Activated T-cell treated with anti-CD3 and anti-CD28 coated beads for 4 hours (primary cell): ENCODE results near the gene HOXD11.

Experiments used
- DNase-seq: peaks from one replicate; pipeline ENCODE4 v3.0.0-alpha.2; 2020

Gene HOXD11

GRCh38 chr2:176106581-176107539 is at the start of gene HOXD11:
Gene HOXD11, plus strand, starts transcription at chr2:176107280. Its CDS starts 76 bp downstream, at chr2:176107356.
- DNase-seq: no peak

DNA sequence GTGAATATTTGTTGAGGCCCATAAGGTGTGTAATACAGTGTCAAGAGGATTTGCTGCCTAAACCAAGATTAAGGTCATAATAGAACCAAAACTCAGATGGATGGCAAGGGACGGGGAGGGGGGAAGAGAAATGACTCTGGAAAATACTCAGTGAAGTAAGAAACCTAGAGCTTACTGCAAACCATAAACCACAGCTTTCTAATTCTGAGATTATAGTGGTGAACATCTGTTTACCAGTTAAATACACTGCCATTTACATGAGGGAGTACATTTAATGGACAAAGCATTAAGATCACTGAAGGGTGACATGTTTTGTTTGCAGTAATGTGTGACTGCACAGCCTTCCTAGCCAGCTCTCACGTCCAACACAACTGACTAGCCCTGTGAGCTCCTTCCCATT is 43.1 kb upstream of the HOXD11 start:
- DNase-seq: no peak

- DNase-seq: no peak
Observed at GRCh38 chr2:176066645-176067588, 40.2 kb upstream of the HOXD11 start.

DNA sequence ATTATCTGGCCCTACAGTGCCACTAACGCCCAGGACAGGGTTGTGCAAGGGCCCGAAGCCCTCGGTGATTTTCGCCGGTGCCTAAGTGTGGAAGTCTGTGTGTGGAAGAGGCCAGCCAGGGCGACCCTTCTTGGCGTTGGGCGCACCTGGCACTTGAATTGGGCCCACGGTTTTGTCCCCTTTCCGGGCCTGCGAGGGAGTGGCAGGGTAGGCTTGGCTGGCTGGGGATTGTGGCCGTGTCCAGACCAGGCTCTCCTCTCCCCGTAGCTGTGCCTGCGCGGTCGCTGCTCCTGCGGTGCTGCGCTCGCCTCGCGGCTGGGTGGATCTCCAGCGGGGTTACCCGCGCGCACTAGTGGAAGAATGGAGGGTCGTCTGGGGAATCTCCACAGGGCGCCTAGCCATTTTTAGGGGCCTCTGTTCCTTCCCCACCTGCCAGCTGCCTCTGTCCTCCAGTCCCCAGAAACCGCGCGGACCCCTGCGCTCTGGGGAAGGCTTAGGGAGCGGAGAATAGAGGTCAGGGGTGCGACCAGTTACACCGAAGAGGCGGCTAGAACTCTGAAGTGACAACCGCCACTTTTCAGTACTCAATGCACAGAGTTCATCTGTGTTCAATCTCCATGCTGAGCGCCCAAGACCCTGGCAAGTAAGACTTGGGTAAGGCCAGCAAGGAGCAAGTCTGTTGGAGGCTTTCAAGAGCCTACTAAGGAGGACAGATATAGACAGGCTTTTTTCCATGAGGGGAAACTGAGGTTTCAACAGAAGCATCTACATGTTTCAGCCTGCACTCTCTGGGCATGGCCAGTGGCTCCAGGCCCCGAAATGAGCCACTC is 39.3 kb upstream of the HOXD11 start:
- no peak for DNase-seq

- no peak for DNase-seq
Observed at GRCh38 chr2:176068419-176068832, 38.7 kb upstream of the HOXD11 start.

DNA sequence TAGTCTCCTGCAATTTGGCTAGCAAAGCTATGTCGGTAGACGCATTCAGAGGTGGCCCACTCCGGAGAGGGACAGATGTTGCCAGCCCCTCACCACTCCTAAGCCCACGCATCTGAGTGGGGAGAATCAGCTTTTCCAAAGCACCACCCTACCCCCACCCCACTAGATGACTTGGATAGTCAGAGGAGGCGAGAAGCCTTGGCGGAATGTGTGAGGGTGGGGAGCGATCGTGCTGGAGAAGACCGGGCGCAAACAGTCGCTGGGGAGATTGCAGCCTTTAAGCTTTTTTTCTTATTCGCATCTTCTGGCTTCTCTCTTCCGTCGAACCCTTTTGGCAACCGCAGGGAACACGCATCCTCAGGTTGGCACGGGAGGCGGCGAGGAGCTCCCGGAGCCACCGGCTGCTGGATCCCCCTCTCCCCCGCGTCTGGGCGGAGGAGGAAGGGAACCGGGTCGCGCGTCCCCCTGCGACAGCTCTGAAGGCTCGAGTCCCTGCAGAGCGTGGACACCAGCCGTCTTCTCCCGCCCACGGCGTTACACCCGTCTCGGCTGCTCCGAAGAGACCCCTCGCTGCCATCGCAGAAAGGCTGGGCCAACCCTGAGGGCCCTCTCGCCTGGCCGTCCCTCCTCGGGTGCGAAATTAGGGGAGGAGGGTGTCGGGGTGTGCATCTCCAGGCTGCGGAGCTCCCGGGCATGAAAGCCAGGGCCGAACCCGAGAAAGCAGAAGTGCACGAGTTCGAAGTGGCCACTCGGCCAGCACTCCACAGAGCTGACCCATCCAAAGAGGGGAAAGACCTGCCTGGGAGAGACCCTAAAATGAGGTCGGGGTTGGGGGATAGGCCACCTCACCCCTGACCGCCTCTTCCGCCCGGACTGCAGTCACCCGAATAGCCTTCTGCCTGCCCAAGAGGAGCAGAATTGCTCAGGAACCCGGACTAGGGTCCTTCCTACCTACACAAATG is 35.5 kb upstream of the HOXD11 start:
- DNase-seq: no peak

DNA sequence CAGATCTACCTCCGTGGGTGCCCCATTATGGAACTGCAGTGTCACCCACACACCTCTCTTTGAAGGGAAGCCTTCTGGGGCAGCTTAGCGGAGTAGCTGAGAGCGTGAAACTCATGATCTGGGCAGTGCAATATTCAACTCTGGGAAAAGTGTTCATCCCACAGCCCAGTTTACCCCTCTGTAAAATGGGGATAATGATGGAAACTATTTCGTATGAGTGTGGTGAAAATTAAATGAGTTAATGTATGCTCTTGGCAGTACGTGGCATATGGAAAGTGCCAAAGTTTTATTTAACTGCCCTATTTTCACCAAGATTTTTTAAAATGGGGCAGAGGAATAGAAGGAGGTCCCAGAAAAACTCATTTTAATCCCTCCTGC is 34.8 kb upstream of the HOXD11 start:
- no peak for DNase-seq

DNA sequence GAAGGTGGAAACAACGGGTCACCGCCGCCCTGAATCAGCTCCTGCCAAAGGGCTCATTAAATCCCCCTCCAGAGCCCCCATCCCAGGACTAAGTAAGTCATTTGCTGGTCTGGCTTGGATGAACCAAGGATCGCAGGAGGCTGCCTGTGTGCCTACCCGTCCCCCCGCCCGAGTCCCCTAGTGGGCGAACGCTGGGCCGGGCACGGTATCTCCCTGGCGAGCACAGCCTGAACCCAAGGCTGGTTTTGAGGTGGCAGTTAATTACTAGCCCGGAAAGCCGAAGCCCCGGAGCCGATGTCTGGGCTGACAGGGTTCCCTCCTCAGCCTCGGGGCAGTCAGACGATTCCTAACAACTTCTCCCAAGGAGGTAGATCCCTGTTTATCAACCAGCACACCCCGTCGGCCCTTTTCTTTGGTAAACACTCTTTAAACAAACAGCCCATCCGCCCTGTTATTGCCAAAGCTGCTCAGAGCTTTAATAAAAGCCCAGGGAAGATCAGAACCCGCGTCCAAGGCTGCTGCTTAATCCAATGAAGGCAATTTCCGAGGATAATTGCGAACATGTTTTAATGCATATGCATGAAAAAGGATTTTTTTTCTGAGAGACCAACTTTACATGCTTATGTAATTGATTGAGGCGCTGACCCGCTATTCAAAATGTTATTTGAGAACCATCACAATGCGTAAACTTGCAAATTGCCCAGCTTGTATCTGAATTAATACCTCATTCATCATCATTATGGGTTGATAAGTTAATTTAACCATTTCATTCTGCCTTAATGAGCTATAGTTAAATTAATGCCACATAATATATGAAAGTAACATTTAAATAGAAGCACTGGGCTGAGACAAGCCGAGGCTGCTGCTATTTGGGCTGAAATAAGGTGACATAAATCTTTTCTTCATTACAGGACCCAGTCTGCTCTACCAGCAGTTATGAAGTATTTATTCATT is 33.9 kb upstream of the HOXD11 start:
- no peak for DNase-seq

DNA sequence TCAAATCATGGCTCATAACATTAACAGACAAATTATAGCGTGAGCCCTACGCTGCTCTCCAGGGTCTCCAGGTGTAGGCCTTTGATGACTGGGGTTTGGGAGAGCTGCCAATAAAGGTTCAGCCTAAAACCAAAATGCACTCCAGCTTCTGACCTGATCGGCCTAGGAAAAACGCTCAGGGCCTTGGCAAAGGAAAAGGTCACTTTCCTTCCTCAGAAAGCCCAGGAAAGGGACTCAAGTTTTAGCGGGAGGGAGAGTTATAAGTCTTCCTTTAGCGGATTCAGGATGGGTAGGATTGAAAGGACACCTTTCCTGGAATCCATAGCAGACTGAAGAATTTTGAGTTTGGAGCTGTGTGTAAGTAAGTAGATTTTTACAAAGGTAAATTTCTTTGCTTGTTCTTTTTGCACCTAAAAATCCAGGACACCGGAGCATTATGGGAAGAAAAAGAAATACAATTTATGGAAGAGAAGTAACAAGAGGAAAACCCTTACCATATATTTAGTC is 32.1 kb upstream of the HOXD11 start:
- no peak for DNase-seq

GRCh38 chr2:176075481-176075880 is 31.6 kb upstream of the HOXD11 start:
- no peak for DNase-seq

- no peak for DNase-seq
Observed at GRCh38 chr2:176076063-176076462, 31.0 kb upstream of the HOXD11 start.

DNA sequence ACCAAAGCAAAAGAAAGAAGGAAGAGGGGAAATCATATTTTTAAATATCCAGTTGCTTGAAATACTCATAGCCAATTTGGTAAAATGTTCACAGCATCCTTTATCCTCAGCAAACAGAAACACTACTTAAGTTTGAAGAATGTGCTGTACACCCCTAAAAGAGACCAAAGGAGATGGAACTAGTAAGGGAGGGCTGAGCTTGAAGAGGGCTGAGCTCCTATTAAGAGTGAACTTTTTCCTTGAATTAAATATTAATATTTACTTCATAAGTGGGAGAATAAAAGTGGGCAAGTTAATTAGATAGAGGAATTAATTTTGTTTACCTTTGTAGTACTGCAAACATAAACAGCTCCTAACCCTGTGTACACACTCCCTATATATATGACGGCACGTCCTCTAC is 30.3 kb upstream of the HOXD11 start:
- DNase-seq: no peak

GRCh38 chr2:176078541-176079284 is 28.4 kb upstream of the HOXD11 start:
- DNase-seq: no peak

- no peak for DNase-seq
Observed at GRCh38 chr2:176079285-176079830, 27.7 kb upstream of the HOXD11 start.

DNA sequence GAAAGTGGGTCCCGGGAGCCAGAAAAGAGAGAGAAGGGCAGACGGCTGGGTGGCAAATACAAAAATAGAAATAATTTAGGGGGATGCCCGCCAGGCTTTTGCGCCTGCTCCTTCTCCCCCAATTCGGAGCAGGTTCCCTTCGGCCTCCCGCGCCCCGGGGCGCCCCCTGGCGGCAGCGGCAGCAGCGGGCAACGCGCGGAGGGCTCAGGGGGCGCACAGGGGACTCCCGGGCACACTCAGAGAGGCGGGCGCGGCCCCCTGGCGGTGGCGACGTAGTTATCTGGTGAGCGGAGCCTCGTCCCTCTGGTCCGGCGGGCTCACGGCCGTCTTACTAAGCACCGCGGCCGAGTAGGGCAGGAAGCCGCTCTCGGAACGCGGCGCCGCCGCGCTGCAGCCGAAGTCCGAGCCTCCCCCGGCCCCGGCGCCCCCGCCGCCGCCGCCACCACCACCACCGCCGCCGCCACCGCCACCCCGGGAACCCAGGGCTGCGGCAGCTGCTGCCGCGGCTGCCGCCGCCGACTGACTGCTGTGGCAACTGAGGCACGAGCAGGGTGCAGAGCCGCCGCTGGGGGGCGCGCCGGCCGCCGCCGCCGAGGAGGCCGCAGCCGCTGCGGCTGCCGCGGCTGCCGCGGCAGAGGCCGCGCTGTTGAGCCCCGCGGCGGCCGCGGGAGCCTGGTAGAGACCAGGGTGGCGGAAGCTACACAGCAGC is 27.1 kb upstream of the HOXD11 start:
- no peak for DNase-seq

- DNase-seq: no peak
Observed at GRCh38 chr2:176080540-176081375, 26.3 kb upstream of the HOXD11 start.

DNA sequence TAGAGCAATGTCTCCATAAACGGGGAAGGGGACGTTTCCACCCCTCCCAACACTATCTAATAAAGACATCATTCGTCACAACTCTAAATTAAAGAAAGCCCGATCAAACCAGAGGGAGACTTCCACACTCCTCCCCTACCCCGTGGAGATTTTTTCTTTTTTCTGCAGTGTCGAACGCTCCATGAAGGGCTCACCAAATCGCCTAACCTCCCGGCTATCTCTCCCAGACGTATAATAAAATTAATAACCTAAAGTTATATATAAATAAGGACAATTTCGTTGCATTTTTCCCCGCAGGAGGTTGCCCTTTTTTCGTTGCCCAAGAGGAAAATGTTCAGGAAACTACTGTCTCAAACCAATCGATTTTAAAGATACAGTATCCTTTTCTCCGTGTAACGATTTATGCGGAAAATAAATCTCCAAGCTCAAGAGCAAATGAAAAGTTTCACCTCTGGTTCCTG is 25.7 kb upstream of the HOXD11 start:
- DNase-seq: no peak
